Rectal smooth muscle tissue (tissue), 1 donor: ENCODE measurements around the gene FCN3.
A peak's percentile ranks its signal among the peaks of the same experiment; 100 is the strongest.

Source experiments
- H3K27ac ChIP-seq: one replicate; pipeline ENCODE4 v1.7.0; 2013; ENCODE audit warnings: low read depth, low read length, inconsistent platforms
- H3K27me3 ChIP-seq: one replicate; pipeline ENCODE4 v1.7.0; 2013; ENCODE audit warnings: low read length; ENCODE audit not compliant: control insufficient read depth, insufficient read depth
- H3K36me3 ChIP-seq: one replicate; pipeline ENCODE4 v1.7.0; 2013; ENCODE audit warnings: low read length; ENCODE audit not compliant: control insufficient read depth, insufficient read depth
- H3K4me1 ChIP-seq: one replicate; pipeline ENCODE4 v1.7.0; 2013; ENCODE audit warnings: low read length; ENCODE audit not compliant: control insufficient read depth, insufficient read depth
- H3K4me3 ChIP-seq: one replicate; pipeline ENCODE4 v1.7.0; 2013; ENCODE audit warnings: low read length
- H3K9ac ChIP-seq: one replicate; pipeline ENCODE4 v1.7.0; 2013; ENCODE audit warnings: low read length

The FCN3 gene

DNA sequence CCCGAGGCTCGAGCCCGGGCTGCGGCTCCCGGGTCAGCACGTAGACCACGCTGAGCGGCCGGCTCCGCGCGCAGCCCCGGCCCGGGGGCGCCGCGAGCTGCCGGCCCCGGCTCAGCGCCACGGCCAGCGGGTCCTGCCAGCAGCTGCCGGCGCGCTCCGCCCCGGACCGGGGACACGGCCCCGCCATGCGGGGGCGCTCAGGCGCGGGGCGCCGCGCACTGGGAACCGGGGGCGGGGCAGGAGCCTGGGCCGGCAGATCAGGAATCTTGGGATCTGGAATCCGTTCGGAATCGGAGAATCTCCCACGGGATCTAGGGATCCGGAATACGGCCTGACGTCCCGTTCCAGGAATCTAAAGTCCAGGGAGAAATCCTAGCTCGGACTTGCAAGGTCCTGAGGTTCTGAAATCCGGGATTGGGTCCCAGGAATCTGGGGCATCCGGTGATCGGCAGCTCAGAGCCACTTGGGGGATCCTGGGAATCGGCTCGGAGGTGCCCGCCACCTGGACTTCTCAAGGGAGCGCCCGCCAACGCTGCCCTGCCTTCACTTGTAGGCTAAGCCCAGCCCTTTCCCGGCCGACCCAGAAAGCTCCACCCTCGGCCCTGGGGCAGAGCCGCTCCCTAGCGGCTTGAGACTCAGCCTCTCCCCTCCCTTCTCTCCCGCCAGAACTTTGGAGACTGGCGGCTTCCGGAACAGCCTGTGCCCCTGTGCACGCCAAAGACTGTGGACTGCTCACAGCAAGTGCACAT is 8.0 kb downstream of the FCN3 start, which contains the start of gene MAP3K6:
MAP3K6 (minus strand) TSS at position 551 of the 749 bp plus-strand sequence; CDS start at position 187, 364 bp downstream.
- Histone ChIP-seq H3K4me1 (peaks cover 12% of the 10 kb centered on the region), H3K36me3 (peaks cover 3% of the 10 kb centered on the region), H3K27ac (peak within 1 kb of the TSS; percentile 92), H3K9ac (peak within 1 kb of the TSS; percentile 32), H3K27me3 (no peaks in the 10 kb centered on the region), H3K4me3 (peak within 1 kb of the TSS; percentile 60)

DNA sequence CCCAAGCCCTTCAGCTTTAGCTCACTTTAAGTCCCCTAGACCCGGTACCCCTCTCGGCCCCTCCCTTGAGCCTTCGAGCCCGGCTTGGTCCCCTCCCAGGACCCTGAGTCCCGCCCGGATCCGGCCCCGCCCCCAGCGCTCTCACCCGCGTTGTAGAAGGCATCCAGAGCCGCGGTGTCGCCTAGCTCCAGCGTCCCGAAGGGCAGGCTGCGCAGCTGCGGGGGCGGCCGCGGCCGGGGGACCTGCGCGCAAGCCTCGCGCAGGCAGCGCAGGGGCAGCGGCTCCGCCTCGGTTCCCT is 8.6 kb downstream of the FCN3 start:
- Histone ChIP-seq H3K9ac (no peak overlapping the region), H3K36me3 (peaks cover 3% of the 10 kb centered on the region), H3K4me3 (peak overlapping the region; percentile 60), H3K27ac (peak overlapping the region; percentile 92), H3K27me3 (no peaks in the 10 kb centered on the region), H3K4me1 (peaks cover 12% of the 10 kb centered on the region)

DNA sequence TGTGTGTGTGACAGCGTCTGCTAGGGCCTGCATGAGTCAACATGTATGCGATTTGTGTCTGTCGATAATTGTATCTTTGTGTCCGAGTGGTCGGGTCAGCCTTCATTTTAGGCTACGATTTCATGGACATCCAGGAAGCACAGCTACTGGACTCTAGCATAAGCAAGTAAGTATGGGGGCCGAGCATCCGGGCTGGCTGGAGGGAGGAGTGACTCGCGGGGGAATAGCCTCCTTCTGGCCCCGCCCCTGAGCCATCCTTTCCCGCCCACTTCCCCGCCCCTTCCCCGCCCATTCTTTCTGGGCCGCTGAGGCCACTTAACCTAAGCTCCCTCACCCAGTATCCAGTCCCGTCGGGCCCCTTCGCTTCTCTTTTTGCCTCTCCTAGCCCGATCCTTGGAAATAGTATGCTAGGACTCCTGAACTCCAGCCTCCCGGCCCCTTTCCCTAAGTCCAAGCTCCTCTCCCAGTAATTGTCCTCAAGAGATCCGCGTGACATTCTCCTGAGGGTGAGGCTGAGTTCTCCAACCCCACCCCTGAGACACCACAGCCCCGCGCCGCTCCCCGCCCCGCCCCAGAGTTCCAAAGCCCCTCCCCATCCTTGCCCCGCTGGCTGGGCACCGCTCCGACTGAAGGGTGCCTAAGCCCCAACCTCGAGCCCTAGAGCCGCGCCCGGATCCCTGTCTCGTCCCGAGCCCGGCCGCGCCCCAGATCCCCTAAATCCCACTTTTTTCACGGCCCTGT is 9.1 kb downstream of the FCN3 start:
- Histone ChIP-seq H3K4me1 (peaks cover 12% of the 10 kb centered on the region), H3K27ac (peak overlapping the region; percentile 92)

DNA sequence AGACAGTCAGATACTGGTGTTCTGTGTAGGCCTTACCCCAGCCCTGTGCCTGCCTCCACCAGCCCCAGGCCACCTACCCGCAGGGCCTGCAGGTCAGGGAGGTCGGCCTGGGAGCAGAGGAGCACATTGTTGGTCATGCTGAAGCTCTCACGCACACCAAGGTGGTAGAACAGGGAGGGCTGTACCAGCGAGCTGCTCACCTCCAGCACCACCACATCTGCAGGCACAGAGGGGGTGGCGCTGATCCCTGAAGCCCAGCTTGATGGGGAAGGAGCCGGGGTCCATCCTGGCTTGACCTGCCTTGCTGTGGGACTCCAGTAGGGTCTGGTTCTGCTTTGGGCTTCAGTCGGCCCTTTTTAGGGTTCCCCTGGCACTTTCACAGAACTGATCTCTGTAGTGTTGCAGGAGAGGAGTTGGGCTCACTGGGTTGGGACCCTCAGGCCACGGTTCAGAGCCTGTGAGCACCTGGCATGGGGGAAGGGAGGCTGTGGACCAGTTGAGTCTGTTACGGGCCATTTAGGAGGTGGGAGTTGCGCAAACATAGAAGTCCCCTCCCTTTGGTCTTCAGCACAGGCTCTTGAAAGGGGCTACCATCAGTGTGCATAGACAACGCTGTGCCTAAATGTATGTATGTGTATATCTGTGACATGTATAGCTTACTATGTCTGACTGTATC is 9.8 kb downstream of the FCN3 start:
- peak overlapping the region; percentile 92 for H3K27ac ChIP-seq
- H3K4me1 ChIP-seq = peaks cover 12% of the 10 kb centered on the region
- H3K27me3 ChIP-seq = no peaks in the 10 kb centered on the region
- H3K4me3 ChIP-seq = peak overlapping the region; percentile 37
- peaks cover 3% of the 10 kb centered on the region for H3K36me3 ChIP-seq
- H3K9ac ChIP-seq = no peak overlapping the region

More for the DNA sequence above, 9.1 kb downstream of the FCN3 start:
- peaks cover 3% of the 10 kb centered on the region for H3K36me3 ChIP-seq
- peak overlapping the region; percentile 60 for H3K4me3 ChIP-seq
- H3K27me3 ChIP-seq = no peaks in the 10 kb centered on the region
- no peak overlapping the region for H3K9ac ChIP-seq

DNA sequence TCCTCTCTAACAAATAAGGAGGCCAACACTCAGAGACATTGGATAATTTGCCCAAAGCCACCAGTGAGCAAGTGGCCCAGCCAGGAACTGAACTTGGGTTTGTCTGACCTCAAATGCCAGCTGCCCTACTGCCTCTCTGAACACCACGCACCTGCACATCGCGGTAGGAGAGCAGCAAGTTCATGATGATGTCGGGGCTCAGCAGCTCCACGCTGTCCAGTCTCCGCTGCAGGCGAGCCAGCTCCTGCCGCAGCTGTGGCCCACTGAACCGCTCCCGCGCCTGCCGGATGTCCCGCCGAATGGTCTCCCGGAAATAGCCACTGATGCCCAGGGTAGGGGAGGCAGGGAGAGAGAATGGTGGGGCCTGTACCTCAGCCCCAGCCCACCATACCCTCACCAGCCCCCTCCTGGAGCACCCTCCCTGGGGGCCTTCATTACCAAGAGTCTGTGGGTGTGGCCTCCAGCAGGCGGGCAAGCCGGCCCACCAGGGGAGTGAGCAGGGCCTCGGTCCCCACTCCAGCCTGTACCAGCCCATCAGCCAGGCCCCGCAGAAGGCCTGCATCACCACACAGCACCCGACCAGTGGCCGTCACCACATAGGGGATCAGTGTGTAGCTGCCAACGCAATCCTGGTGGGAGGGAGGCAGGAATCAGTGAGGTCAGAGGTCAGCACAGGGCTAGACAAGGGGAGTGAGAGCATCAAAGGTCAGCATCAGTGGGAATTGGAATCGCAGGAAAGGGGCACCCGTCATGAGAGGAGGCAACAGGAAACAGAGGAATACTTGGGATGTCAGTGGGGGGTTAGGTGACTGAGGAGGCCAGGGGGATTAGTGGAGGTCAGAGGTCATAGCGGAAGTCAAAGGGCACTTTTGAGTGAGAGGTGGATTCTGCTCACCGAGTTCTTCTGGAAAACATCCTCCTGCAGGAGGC is 10.6 kb downstream of the FCN3 start:
- H3K36me3 ChIP-seq = peaks cover 3% of the 10 kb centered on the region
- H3K27me3 ChIP-seq = no peaks in the 10 kb centered on the region
- no peak overlapping the region for H3K27ac ChIP-seq
- H3K4me3 ChIP-seq = peak overlapping the region; percentile 37
- peaks cover 12% of the 10 kb centered on the region for H3K4me1 ChIP-seq
- H3K9ac ChIP-seq = peak overlapping the region; percentile 8

DNA sequence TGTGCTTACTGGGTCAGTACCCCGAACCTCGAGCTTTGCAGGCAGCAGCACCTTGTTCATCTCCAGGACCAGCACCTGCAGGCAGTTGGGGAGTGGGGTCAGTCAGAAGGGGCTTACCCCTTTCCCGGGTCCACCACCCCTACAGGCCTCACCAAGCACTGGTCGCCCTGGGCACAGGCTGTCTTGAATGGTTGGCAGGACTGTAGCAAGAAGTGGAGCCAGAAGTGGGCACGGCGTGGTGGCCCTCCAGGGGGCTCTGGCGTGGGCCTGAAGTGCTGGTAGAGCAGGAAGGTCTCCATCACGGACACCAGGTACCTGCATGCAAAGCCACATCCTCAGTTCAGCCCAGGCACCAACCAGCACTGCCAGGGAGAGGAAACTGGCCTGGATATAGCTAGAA is 13.1 kb downstream of the FCN3 start:
- Histone ChIP-seq H3K9ac (no peak overlapping the region), H3K4me3 (no peak overlapping the region), H3K36me3 (peaks cover 5% of the 10 kb centered on the region), H3K27ac (no peak overlapping the region), H3K4me1 (peaks cover 7% of the 10 kb centered on the region), H3K27me3 (no peaks in the 10 kb centered on the region)

DNA sequence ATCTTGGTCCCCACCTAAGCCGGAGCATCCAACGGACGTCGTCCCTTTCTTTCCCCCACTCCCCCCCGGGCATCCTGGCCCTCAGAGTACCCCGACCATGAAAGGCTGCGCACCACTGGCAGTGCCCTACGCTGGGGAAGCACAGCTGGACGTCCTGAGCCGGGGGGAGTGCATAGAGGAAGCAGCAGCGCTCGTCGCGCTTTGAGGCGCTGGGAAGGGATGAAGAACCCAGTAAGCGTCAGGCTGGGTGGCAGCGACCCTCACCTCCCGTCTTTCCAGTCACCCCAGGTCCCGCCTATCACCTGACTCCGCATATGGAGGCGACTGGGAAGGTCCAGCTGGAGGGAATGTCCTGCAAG is 13.6 kb downstream of the FCN3 start:
- Histone ChIP-seq H3K9ac (no peak overlapping the region), H3K4me3 (no peak overlapping the region), H3K36me3 (peaks cover 5% of the 10 kb centered on the region), H3K27ac (no peak overlapping the region), H3K27me3 (no peaks in the 10 kb centered on the region), H3K4me1 (peaks cover 7% of the 10 kb centered on the region)

DNA sequence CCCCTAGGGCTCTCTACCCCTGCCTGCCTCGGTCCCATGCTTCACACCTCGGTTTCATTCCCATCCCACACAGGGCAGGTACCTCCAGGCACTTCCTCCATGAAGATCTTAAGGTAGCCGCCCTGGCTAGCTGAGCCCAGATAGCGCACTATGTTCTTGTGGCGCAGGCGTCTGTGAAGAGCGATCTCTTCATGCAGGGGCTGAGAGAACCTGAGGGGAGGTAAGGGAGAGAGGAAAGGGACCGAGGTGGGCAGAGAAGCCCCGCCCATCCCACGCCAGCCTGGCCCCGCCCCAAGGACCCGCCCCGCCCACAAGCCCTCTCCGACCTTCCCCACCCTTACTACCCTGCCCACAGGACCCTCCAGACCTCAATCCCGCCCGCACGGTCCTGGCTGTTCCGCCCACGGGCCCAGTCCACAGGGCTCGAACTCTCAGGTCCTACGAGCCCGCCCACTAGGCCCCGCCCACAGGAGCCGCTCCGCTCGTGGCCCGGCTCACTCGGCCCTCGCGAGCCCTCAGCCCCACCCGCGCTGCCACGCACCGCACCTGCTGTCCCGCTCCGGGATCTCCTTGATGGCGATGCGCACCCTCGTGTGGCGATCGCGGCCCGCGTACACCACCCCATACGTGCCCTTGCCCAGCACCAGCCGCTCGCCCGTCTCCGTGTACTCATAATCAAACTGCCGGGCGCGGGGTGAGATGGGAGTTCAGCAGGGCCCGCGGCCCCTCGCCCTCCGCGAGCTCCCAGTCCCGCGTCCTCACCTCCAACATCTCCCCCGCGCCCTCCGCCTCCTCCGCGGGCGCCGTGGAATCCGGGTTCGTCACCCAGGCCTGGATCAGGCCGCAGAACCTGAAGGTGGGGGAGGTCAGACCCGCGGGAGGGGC is 14.2 kb downstream of the FCN3 start:
- peaks cover 9% of the 10 kb centered on the region for H3K36me3 ChIP-seq
- H3K4me1 ChIP-seq = peaks cover 7% of the 10 kb centered on the region
- no peak overlapping the region for H3K27ac ChIP-seq
- H3K9ac ChIP-seq = no peak overlapping the region
- peak overlapping the region; percentile 45 for H3K4me3 ChIP-seq
- H3K27me3 ChIP-seq = no peaks in the 10 kb centered on the region

DNA sequence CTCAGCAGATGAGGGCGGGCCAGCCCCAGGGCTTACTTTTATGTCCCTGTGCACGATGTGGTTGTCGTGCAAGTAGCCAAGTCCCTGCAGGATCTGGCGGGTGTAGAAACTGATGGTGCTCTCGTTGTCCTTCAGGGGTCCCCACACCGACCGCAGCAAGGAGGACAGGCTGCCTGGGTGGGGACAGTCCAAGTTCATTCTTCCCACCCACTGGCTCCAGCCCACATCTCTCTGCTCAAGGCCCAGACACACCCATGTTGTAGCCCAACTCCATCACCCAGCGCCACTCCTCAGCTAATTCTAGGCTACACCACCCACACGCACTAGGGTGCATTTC is 14.8 kb downstream of the FCN3 start:
- Histone ChIP-seq H3K4me3 (peak overlapping the region; percentile 36), H3K4me1 (peaks cover 2% of the 10 kb centered on the region), H3K36me3 (peaks cover 9% of the 10 kb centered on the region), H3K27me3 (no peaks in the 10 kb centered on the region), H3K9ac (no peak overlapping the region), H3K27ac (no peak overlapping the region)

DNA sequence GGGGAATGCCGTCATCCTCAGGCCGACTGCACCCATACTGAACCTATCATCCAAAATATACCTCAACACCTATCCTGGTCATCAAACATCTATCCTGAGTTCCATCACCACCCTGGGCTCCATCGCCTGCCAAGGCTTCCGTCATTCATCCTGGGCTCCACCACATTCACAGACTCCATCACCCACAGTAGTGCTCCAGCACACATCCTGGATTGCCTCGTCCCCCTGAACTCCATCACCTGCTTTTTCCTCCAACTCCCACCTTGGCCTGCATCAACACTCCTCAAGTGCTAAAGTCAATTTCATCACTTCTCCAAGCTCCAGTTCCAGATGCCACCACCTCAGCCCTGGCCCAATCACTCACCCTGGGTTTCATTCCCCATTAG is 15.7 kb downstream of the FCN3 start:
- H3K4me3 ChIP-seq = no peak overlapping the region

More for the DNA sequence above, 15.7 kb downstream of the FCN3 start:
- H3K4me1 ChIP-seq = no peaks in the 10 kb centered on the region
- no peak overlapping the region for H3K9ac ChIP-seq
- no peaks in the 10 kb centered on the region for H3K27me3 ChIP-seq
- H3K27ac ChIP-seq = no peak overlapping the region
- peaks cover 9% of the 10 kb centered on the region for H3K36me3 ChIP-seq
